GM18909 (cell line): ENCODE results near the gene SRSF1.
"Not testable (repeated sequence)": the region's sequence is repeated elsewhere in the genome, so short reads cannot be mapped to it uniquely, and the experiment has no call there.

ENCODE experiments used
- ATAC-seq: cut with Tn5 transposase; IDR thresholded peaks from one replicate; pipeline ENCODE4 v1.9.1; 2021; ENCODE audit warnings: mild to moderate bottlenecking; ENCODE audit not compliant: unreplicated experiment, poor library complexity

SRSF1 gene

DNA sequence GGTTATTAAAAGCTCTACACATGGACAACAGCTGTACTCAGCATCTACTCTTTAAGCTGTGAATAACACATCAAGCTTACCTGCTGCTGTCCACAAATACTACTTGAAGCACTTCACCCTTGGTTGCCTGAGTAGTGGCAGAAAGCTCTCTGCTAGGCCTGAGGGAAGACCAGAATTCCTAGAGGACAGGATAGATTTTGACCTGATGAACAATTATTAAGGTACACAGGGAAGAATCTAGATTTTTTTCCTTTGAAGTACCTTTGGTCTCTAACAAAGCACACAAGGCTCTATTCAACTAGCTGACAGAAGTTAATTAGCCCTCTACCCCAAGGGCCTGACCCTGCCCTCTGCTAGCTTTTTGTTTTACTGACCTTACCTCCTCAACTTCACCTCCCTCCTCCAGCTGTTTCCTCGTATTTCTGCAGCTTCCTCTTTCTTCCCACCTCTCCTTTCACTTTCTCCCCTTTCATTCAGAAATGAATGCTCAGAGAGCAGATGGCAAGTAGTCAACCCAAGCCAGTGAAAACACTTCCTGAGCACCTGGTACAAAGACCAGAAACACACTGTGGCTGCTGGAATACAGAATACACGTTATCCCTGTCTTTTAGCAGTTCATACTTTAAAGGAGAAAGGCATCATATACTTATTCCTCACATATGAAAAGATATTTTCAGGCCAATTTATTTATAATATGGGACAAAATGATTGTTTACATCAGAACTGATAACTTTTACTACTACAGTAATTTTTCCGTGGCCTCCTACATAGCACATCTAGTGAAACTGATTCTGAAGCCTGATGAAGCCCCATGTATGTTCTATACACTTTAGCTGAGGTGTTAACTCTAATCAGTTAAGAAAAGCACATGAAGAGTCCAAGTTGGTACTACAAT is 13.3 kb downstream of the SRSF1 start:
- no peak for ATAC-seq

DNA sequence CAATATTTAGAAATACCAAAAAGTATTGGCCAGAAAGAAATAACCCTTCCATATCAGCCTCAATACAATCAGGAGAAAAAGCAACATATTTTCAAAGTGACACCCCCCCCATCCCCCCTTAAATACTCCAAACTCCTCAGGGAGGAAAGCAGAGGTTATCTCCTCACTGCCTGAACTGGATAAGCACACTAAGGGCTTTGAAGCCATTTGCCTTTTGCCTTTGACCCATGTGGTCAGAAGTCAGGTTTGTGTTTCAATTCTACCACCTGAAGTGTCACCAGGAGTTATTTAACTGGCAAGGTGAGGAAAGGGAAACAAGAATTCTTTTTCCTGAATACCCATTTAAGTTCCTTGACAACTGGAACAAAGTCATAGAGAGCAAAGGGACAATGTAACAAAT is 15.5 kb downstream of the SRSF1 start:
- ATAC-seq, result no peak

DNA sequence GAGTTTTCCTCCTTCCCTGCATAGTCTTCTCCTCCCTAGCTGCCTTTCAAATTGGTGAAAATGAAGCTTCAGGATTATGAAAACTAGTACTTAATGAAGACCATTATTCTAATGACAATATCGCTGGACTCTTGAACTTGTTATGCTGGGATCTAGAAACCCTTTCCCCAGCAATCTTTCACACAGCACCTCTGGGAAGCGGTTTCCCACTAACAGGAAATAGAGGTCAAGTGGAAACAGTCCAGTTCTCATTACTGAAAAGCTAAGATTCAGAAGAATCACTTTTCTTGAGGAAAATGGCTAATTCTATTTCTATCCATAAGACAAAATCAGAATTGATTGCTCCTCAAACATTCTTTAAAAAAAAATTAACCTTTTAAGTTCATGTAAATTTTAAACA is 17.0 kb downstream of the SRSF1 start:
- ATAC-seq, result no peak

DNA sequence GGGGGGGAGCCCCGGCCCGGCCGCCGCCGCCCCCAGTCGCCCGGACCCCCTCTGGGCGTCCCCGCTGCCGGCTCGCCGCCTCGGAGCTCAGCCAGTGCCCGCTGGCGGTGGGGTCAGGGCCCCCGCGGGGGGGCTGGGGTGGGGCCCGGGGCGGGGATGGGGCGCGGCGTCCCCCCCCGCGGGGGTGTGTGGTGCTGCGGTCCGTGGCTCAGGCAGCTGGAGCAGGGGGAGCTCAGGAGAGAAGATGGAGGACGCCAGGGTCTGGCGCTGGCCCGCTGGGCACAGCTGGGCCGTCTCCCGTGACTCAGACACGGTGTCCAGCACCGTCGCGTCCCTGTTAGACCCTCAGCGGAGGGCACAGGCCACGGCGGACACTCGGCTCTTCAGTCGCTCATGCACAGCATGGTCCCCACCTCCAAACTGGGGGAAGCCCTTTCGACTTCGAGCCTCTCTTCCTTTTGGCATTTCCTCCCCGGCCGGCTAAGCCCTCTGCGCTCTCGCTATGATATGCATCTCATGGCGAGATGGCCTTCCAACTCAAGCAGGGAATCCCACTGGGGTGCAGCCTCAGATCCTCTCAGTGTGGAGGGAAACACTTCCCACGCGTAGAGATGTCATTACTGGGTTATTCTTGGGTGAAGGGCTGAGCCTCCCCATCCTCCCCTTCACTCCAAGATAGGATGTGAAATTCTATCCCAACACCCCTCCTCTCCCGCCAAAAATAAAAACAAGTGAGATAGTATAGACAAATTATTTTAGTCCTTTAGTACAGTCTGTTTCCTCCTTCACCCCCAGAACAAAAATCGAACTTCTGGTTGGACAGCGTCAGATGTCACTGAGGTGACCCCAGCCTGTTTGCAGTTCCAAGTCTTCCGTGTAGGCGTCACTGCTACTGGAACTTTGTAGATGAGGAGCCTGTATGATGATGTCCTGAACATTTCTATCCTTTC is 18.5 kb downstream of the SRSF1 start:
- peak; percentile 69 for ATAC-seq

DNA sequence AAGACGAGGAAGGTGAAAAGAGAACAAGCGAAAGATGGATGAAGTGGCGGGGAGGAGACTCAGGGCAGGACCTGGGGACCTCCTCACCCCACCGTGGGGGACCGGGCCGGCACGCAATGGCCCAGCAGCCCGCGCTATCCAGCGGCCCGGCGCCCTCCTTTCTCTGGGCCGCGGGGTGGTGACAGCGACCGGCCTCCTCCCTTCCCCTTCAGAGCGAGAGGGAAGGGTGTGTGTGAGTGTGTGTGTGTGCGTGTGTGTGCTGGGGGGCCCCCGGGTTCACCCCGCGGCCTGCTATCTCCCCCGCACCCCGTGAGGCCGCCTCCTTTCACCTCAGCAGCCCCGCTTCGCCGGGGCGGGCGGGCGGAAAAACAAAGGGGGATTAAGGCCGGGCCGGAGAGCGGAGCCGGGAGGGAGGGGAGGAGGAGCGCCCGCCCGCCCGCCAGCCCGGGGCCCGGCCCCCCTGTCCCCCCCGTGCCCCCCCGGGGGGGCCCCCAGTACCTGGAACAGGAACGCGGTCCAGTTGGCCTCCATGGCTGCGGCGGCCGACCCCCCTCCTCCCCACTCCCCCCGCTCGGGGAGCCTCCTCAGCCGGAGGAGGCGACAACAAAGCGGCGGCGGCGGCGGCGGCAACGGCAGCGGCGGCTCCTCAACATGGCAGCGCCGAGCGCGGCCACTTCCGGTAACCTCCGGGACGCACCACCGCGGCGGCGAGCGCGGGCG is 19.3 kb downstream of the SRSF1 start, which contains the start of gene VEZF1:
VEZF1 (minus strand) TSS at position 674 of the 720 bp plus-strand sequence; CDS start at position 531, 143 bp downstream.
- ATAC-seq, result peak; percentile 64

DNA sequence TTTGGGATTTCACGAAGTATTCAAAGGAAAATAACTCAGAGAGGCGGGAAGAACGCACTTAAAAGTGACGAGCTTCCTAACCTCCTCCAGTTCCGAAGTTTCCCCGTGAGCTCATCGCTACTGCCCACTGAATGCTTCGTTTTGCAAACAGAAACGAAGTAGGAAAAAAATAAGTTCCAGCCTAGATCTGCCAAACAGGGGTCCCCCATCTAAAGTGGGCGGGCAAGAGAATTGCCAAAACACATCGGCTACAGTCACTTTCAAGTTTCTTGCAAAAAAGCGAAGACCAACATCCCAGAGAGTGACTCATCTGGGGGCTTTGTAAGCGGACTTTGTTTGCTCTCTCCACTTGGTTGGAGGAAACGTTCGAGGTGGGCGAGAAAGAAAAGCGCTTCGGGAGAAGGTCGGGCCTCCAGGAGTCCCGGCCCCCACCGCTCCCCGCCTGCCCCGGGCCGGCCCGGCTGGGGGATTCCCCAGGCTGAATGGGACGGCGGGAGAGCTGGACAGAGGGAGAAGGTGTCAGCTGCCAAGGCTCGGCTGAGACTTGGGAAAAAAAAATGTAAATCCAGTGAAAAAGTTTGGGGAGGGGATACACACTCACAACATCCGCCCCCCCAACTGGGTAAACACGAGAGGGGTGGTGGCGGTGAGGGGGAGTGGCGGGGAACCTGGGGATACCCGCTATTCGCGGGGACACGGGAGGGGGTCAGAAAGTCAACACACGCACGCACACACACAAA is 20.0 kb downstream of the SRSF1 start:
- peak; percentile 21 for ATAC-seq

DNA sequence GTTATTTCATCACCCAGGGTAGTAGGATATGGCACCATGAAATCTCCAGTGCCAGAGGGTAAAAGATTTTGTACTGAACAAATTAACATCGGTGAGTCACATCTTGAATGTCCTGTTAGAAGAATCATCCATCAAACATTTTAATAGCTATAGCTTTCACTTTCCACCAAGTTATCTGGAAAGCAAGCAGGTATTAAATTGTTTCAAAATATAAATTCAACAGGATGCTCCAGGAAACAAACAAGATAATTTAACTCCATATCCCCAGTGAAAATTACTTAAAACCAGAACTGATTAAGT is 21.4 kb downstream of the SRSF1 start:
- no peak for ATAC-seq

DNA sequence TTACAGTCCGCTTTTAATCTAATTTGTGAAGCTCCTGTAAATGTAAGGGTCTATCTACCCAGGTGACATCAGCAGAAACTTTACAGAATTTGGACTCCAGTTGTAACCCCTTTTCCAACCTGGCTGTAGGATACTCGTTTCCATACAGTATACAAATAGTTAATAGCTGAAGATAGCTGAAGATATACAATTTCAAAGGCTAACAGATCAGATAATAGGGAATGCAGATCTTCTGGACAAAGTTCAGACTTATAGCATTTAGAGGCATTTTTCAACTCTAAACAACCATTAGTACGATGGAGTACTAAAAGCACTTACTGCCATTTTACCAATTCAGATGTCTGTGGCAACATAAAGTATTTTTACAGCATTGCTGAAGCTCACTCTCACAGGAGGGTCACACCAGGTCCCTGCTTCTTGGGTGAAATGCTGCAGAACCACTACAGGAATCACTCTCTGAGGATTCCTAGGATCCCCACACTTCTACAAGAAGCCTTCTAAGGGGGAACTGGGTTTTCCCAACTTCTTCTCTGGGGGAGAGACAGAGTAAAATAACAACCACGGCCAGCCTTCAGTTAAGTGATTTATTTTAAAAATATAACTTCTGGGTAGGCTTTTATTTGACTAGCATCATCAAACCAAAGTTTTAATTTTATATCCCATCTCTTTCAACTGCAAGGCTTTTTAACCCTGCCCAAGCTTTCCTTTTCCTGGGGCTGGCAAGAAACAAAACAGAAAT is 21.9 kb downstream of the SRSF1 start:
- ATAC-seq, result no peak

DNA sequence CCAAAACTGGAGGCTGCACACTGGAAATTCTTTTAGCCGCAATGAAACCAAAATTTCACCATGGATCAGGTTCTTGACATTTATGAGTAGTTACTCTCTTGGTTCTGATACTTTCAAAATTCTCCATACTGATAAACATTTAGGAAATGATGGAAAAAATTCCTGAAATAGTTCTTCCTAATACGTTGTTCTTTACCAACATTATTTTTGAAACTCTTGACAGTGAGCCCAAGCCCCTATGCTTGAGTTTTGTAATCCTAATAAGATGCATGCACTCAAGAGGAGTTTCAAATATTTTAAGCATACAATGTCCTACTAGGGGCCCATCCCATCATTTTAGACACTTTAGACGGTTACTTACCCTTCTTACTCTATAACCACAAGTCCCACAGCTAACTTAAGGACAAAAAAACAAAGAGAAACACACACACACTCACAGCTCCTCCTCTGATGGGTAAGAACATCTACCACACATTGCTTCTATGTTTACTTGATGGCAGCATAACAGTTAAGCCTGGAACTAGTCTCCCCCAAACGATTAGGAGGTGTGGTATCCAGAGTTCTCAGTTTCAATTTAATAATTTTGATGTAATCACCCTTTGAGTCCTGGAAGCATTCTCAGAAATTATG is 22.7 kb downstream of the SRSF1 start:
- ATAC-seq, result no peak

DNA sequence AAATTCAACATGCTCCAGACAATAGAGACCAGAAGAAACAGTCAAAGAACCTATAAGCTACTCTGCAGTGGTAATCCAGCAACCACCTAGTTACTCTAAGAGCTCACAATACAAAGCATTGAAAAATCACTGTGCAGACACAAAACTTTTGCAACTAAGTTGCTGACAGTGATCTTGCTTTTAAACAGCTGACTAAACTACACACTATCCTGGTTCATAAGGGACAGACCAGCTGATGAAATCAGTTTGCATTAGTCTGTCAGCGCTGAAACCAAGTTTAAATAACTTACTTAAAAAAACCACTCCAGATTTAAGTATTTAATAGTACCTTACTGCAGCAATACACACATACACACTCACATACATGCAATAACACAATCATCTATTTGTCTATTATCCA is 23.6 kb downstream of the SRSF1 start:
- no peak for ATAC-seq

DNA sequence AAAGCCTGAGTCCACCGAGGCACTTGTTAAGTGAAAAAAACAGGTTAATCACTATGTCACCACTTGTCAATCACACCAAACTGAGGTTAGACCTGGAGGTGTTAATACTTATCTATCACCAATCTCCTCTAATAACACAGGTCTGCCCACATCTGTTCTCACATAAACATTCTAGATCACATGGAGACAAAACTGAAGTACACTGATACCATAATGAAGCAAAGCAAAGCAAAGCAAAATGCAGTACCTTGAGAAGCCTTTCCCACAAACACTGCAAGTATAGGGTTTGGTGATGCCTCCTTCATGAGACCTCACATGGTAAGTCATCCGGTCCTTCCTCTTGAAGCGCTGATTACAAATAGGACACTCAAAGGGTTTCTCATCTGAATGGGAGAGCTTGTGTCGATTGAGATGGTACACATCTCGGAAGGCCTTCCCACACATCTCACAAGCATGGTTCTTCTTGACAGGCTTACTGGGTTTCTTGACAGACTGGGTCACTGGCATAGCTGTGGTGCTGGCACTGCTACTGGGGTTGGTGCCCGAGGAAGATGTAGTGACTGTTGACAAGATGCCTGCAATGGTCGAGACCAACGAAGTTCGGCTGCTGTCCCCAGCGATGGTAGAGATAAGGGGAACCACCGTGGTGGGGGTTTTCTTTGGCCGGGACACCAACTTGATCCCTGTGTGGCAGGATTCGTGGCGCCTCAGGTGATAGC is 24.4 kb downstream of the SRSF1 start:
- no peak for ATAC-seq

DNA sequence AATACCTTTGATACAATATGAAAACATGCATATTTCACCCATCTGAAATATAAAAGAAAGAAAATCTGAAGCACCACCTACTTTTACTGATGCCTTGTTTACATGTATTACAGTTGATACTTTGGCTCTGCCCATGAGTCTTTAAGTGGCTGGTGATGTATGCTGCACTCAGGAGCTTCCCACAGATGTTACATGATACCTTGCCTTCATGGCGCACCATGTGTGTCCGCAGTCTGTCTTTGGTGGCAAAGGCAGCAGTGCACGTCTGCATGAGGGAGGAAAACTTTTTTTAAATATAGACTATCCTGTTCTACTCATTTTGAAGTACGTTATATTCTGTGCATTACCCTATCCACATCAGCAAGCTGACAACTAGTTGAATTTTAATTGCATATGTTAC is 26.5 kb downstream of the SRSF1 start:
- no peak for ATAC-seq

DNA sequence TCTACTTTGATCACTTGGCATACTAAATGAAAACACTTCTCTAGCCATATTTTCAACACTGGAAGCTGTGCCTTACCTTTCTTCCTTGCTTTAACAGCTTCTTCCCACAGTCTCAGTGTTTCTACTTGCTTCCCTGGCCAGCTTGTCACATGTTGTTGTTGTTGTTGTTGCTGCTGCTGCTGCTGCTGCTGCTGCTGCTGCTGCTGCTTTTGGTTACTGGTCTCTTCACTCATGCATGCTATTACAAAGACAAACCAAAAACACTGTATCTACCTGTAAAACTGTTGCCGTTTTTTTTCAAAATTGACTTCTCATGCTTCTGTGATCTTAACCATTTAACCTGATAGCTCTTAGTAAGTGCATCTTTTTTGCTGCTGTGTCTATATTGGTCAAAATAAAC is 28.0 kb downstream of the SRSF1 start:
- no peak for ATAC-seq

DNA sequence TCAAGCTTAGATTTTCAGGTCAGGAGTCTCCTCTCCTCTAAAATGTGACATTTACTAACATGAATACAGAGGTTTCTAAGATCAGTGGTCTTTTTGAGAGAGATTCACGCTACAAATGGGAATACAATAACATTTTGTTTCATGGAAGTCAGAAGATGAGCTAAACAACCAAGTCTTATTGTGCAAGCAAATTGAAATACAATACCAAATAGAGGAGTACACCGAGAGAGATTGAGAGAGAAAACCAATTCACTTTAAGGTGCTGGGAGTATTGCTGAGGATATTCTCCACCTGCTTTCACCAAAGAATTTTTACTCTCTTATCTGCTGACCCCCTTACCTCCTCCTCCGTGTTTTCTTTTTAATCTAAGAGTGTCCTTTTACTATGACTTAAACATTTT is 30.5 kb downstream of the SRSF1 start:
- no peak for ATAC-seq

DNA sequence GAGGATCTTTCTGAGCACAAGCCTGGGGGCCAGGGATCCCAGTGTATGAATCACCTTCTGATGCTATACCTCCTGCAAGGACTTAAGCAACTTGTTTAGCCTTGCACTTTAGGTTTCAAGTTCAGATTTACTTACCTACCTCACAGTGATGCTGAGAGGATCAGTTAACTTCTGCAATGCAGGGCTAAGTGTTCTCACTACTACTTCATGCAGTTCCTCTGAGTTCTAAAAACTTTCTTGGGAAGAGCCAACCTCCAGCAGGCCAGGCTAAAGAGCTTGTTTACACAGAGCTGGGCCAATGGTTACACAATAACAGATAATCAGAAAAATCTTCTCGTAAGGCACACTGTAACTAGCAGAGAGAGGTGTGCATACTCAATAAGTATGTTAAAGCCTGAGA is 32.0 kb downstream of the SRSF1 start:
- ATAC-seq, result no peak

DNA sequence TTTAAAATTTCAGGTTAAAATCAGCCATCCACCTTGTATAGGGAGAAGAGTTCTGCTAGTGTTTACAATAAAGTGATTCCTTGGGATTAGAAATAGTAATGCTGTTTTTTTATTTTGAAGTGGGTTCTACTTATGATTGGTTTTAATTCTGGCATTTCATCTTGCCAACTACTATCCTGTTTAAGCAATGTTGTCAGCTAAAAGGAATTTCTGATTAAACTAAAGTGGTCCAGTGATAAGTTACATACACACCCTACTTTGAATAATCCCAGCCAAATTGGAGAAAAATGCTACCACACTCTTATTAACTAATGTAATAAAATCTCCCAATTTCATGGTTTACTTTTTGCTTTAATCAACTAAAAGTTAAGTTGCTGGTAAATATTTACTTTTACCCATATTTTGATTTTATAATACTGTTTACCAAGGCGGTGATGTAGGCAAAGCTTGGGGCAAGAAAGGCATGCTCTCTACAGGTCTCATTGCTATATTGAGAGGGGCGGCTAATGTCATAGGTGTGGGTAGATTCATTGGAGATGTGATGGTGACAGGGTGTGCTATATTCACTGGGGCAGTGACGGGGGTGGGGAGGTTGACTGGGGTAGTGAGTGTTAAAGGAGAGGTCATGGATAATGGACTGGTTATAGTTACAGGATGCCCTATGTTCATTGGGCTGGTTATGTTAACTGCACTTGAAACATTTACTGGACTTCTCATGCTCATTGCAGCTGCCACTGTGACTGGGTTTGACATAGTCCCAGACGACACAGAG is 32.8 kb downstream of the SRSF1 start:
- not testable (repeated sequence) for ATAC-seq

DNA sequence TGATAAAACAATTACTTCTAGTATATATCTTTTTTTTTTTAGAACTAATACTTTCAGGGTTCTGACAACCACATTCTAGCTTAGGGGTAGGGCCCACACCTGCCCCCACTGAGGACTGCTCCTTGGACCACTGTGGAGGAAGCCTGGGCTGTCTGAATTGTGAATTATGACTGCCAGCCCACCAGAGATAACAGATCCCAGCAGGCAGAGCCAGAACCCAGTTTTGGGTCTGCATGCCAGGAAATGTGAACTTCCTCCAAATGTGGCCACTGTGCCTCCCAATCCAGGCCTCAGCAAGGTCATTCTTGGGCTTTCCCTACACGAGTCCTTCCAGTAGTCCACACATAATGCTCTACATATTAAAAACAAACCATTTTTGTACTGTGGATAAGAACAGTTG is 34.9 kb downstream of the SRSF1 start:
- ATAC-seq, result no peak

DNA sequence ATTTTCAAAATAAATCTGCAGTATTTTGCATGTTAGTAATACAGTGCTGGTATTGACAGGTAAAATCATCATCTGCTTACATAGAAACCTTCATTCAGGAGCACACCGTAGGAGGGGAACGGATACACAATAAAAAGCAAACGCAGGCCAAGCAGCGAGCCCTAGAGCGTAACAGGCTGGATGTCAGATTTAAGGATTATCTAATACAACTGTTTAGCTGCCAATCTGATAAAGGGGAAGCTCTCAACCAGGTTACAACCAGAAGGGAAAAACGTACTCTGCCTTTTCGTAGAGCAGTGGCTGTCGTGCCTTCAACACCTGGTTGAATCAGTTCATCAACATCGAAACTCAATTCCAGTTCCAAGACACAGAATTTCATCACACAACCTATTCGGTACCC is 35.5 kb downstream of the SRSF1 start:
- no peak for ATAC-seq
